ENCODE data around the gene PLXDC1. TPM values are rescaled to one million over a fixed set of nuclear protein-coding genes. Genes with fewer than 3 reads are reported as not detected.

Gene PLXDC1
- total RNA-seq, 2 experiments from 2014 or later: 0.54 to 1.1 TPM

DNA sequence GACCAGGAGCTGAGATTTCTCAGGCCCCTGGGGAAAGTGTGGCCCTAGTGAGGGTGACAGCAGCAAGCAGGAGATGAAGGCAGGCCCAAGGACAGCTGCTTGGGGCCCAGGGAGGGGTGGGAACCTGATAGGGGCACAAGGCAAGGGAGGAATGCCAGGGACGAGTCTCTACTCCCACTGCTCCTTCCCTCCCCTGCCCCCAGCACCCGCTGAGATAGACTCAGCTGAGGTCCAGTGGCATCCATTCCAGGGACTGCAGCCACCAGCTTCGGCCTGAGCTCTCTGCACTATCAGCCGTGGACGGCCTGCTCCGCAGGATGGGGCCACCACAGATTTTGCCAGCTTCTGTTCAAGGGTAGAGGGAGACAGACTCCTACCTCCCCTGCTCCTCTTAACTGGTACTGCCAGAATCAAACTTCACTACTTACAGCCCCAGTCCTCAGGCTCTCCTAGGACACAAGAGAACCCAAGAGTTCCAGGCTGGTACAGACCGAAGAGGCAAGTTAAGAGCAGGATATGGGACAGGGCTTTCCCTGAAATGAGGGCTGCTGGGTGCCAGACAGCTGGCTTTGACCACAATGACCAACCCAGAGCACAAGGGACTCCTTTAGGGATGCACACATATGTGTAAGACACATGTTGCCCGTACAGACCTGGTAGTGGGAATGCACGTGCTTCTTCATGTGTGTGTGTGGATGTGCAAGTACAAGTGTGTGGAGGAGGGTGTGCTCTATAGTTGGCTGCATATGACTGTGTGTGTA is 40.5 kb upstream of the PLXDC1 start:
- H3K36me3 Mint-ChIP-seq: peaks cover 3% of the 10 kb centered on the region
- H3K27me3 Mint-ChIP-seq: no peaks in the 10 kb centered on the region
- peaks cover 19% of the 10 kb centered on the region for H3K4me1 Mint-ChIP-seq
- no peak for DNase-seq
- H3K27ac Mint-ChIP-seq: peak overlapping the region; percentile 7
- no peaks in the 10 kb centered on the region for H3K9me3 Mint-ChIP-seq
- no peak overlapping the region for H3K4me3 Mint-ChIP-seq

DNA sequence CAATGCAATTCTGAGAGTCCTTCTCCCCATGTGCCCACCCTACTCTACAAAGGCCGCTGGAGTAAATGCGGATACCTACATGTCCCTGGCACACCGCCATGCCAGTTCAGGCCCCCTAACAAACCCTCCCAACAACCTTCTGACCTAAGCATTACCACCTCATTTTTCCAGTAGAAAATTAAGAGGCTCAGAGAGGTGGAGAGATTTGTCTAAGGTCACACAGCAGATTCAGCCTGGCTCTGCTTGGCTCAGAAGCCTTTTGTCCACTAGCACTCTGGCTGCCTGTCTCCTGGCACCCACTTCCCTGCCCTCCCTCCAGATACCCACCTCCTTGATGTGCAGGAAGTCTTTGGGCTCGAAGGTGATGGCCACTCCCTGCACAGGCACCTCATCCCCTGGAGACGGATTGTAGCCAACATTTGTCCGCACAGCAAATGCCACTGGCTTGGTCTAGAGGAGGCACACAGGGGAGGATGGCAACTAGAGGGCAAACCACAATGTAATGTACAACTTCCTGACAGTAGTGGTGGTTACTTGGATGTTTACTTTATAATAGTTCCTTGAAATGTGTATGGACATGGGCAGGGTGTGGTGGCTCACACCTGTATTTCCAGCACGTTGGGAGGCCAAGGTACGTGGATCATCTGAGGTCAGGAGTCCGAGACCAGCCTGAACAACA is 35.9 kb upstream of the PLXDC1 start:
- H3K27me3 Mint-ChIP-seq: no peaks in the 10 kb centered on the region
- no peak overlapping the region for H3K4me3 Mint-ChIP-seq
- peaks cover 9% of the 10 kb centered on the region for H3K36me3 Mint-ChIP-seq

DNA sequence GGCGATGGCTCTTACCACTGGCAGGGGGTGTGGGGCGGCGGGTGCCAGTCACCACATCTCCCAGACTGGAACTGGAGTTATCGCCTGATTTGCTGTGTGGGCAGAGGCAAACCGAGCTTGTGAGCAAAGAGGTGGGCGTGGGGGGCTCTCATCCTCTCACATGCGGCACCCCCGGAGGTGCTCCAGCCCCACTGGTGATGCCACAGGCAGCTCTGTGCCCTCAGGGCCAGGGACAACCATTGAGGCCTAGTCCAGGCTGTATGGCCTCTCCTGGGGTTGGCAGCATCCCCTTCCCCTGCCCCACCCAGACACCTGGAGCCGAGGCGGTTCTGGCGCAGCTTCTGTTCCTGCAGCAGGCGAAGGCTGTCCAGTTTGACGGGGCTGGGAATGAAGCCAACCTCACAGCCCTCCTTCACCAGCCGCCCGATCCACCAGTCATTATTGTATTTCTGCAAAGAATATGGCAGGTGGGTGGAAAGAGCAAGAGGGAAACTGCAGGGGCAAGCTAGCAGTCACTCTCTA is 35.1 kb upstream of the PLXDC1 start:
- DNase-seq: no peak
- H3K27ac Mint-ChIP-seq: no peak overlapping the region
- H3K4me3 Mint-ChIP-seq: no peak overlapping the region
- no peaks in the 10 kb centered on the region for H3K27me3 Mint-ChIP-seq
- peaks cover 7% of the 10 kb centered on the region for H3K36me3 Mint-ChIP-seq
- no peaks in the 10 kb centered on the region for H3K9me3 Mint-ChIP-seq
- H3K4me1 Mint-ChIP-seq: no peaks in the 10 kb centered on the region

More for the DNA sequence above, 35.9 kb upstream of the PLXDC1 start:
- Mint-ChIP-seq H3K9me3 (no peaks in the 10 kb centered on the region), H3K27ac (no peak overlapping the region), H3K4me1 (no peaks in the 10 kb centered on the region)
- no peak for DNase-seq

DNA sequence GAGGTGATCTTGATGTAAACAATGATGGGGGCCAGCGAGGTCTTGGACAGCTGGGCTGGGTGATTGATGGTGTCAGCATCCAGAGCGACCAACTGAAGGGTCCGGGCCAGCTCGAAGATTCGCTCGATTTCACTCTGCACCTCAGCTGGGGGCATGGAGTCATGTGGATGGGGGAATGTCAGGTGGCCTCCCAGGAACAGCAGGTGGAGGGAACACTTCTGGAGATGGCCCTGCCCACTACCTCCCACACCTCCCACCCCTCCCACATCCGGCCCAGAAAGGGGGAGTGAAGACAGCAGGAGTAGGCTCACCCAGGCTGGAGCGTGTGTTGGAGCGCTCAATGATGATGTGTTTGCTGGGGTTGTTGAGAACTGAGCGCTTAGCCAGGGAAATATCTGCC is 32.3 kb upstream of the PLXDC1 start:
- Mint-ChIP-seq H3K4me1 (no peaks in the 10 kb centered on the region), H3K4me3 (no peak overlapping the region), H3K36me3 (peaks cover 11% of the 10 kb centered on the region), H3K27ac (no peak overlapping the region), H3K9me3 (no peaks in the 10 kb centered on the region), H3K27me3 (no peaks in the 10 kb centered on the region)
- no peak for DNase-seq

DNA sequence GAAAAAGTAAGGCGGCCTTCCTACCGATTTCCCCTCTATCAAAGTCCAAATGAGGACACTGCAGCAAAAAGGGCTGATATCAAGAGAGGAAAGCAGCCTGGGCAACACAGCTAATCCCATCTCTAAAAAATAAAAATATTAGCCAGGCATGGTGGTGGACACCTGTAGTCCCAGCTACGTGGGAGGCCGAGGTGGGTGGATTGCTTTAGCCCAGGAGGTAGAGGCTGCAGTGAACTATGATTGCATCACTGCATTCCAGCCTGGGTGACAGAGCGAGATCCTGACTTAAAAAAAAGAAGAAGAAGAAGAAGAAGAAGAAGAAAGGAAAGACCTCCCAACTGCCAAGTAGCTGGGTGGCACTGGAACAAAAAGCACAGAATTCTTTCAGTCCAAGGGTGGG is 31.6 kb upstream of the PLXDC1 start:
- peaks cover 11% of the 10 kb centered on the region for H3K36me3 Mint-ChIP-seq
- H3K4me1 Mint-ChIP-seq: no peaks in the 10 kb centered on the region
- H3K27me3 Mint-ChIP-seq: no peaks in the 10 kb centered on the region
- DNase-seq: no peak
- no peak overlapping the region for H3K27ac Mint-ChIP-seq
- H3K4me3 Mint-ChIP-seq: no peak overlapping the region
- no peaks in the 10 kb centered on the region for H3K9me3 Mint-ChIP-seq

DNA sequence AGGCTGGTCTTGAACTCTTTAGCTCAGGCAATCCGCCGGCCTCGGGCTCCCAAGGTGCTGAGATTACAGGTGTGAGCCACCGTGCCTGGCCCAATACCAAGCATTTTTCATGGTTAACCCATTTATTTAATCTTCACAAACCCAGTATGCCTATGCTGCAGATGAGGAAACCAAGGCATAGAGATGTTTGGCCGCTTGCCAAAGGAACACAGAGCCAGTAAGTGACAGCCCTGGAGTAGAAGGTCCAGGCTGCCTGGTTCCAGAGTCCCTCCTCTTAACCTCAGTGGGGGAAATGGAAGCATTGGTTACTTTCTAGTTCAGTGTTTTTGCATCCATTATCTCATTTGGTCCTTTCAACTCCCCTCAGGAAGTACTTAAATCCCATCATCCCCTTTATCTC is 29.9 kb upstream of the PLXDC1 start:
- Mint-ChIP-seq H3K27ac (no peak overlapping the region), H3K9me3 (no peaks in the 10 kb centered on the region), H3K4me1 (no peaks in the 10 kb centered on the region), H3K36me3 (peaks cover 16% of the 10 kb centered on the region), H3K4me3 (no peak overlapping the region), H3K27me3 (no peaks in the 10 kb centered on the region)
- DNase-seq: no peak

DNA sequence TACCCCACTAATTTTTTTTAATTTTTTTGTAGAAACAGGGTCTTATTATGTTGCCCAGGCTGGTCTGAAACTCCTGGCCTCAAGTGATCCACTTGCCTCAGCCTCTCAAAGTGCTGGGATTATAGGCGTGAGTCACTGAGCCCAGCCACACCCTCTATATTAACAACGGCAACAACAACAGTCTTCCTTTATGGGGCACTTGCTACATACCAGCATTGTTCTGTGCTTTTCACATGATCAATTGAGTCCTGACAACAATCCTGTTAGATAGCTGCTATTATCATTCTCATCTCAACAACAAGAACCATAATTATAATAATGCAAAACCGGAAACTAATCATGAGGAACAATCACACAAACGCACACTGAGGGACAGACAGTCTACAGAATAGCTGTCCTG is 27.1 kb upstream of the PLXDC1 start:
- DNase-seq: no peak
- Mint-ChIP-seq H3K27me3 (no peaks in the 10 kb centered on the region), H3K27ac (no peak overlapping the region), H3K4me1 (peaks cover 8% of the 10 kb centered on the region), H3K9me3 (no peaks in the 10 kb centered on the region), H3K4me3 (no peak overlapping the region), H3K36me3 (peaks cover 18% of the 10 kb centered on the region)

DNA sequence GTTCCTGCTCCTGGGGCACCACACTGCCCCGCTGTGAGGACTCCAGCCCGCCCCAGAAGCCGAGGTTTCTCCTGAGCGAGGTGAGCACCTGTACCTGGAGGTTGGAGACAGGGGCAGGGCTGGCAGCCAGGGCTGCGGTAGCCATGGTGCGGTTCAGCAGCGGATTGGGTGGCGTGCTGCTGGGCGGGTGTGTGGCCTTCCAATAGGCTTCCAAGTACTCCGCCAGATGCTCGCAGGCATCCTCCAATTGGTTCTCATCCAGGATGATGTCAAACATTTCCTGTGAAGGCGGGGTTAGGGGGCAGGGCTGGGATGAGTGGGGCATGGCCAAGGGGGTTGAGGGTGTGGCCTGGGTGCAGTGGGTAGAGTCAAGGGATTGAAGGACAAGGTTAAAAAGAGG is 25.8 kb upstream of the PLXDC1 start:
- H3K36me3 Mint-ChIP-seq: peaks cover 13% of the 10 kb centered on the region
- peaks cover 10% of the 10 kb centered on the region for H3K4me1 Mint-ChIP-seq
- no peak for DNase-seq
- no peaks in the 10 kb centered on the region for H3K9me3 Mint-ChIP-seq
- no peak overlapping the region for H3K27ac Mint-ChIP-seq
- H3K4me3 Mint-ChIP-seq: no peak overlapping the region
- H3K27me3 Mint-ChIP-seq: no peaks in the 10 kb centered on the region

DNA sequence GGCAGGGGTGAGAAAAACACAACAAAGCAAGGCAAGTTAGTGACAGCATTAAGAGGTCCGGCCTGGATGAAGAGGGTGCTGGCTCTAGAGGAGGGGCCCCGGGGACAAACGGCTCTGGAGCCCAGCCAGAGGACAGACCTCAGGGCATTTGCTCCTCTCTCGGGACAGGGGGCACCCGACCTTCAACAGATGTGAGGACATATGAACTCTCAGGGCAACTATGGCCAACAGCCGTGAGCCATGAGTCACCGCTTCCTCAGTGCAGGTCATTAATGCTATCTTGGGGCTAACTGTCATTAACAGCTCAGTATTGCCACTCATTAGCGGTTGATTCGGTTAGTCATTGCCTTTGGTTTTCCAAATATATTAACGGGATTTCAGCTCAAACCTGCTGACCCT is 24.3 kb upstream of the PLXDC1 start:
- peaks cover 10% of the 10 kb centered on the region for H3K4me1 Mint-ChIP-seq
- H3K27me3 Mint-ChIP-seq: no peaks in the 10 kb centered on the region
- H3K9me3 Mint-ChIP-seq: no peaks in the 10 kb centered on the region
- H3K4me3 Mint-ChIP-seq: no peak overlapping the region
- no peak overlapping the region for H3K27ac Mint-ChIP-seq
- no peak for DNase-seq
- peaks cover 13% of the 10 kb centered on the region for H3K36me3 Mint-ChIP-seq

DNA sequence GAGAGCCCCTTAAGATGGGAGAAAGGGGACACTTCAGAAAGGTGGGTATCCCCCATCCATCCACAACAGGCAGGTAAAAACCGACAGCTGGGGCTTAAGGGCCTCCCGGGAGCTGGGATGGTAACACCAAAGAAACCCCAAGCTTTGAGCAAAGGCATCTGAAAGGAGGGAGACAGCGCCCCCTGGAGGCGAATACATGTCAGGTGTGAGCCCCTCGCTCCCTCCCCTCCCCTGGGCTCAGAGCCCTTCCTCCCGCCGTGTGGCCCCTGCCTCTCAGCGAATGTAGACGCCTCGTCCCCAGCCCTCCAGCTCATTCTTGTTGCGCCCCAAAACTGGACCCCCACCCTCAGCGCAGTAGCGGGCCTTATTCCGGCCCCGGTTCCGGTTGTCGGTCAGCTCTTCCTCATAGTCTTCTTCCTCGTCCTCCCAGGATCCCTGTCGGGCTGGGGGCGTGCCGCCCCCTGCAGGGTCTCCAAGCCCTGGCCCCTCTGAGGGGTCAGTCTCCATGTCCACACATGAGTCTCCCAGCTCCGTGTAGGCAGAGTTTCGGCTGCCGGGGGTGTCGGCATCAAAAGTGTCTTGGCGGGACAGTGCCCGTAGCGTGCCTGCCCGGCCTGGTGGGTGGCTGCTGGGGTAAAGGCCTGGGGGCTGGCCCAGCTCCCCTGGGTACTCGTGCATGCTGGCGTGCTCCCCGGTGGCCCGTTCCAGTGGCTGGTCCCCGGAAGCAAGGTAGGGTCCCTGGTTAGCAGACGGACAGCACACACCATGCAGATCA is 23.7 kb upstream of the PLXDC1 start:
- no peak overlapping the region for H3K4me3 Mint-ChIP-seq
- no peaks in the 10 kb centered on the region for H3K9me3 Mint-ChIP-seq

DNA sequence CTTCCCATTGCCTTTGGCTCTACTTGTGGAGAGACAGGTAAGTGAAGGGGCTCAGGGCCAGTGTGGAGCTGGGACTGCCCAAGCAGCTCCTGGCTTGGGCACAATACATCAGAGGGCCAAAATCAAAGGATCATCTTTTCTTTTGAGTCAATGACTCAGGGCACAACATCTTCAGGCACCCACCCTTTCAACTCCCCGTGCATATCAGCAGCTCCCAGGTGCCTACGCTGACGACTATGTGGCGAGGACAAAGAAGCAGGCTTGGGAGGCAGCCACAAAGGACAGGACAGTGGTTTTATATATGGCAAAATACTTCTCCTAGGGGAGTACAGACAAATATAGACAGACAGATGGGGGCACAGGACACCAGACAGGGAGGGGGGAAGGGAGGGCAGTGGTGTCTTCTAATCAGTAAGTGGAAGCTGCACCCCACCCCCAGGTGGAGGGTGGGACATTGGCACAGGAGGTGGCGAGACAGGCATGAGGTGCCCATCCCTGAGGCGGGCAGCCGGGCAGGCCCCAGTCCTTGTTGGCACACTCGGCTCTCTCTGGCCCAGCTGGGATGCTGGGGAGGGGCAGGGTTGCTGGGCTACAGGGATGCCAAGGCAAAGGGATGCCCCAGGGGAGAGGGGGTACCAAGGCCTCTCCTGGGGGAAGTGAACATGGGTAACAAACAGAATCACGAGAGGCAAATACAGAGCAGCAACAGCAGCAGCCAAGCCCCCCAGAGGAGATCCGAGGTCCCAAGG is 22.3 kb upstream of the PLXDC1 start:
- H3K9me3 Mint-ChIP-seq: no peaks in the 10 kb centered on the region
- H3K27ac Mint-ChIP-seq: no peak overlapping the region

More for the DNA sequence above, 23.7 kb upstream of the PLXDC1 start:
- Mint-ChIP-seq H3K4me1 (peaks cover 10% of the 10 kb centered on the region), H3K27me3 (peaks cover 4% of the 10 kb centered on the region), H3K27ac (peak overlapping the region; percentile 34), H3K36me3 (peaks cover 13% of the 10 kb centered on the region)
- DNase-seq: peak; percentile 71

DNA sequence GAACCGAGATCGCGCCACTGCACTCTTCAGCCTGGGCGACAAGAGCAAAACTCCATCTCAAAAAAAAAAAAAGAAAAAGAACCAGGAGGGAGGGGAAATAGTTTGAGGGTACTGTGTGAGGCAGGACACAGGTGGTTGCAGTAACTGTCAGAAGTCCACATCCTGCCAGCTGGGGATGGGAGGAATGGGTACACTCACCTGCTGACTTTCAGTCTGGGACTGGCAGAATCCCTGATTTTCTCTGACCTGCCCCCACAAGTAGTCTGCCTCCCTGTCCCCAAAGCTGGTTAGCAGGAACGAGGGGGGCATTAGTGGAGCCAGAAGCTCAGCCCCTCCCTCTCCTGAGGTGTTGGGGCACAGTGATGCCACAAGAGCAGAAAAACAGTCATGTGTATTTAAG is 21.6 kb upstream of the PLXDC1 start:
- Mint-ChIP-seq H3K4me1 (peaks cover 12% of the 10 kb centered on the region), H3K4me3 (no peak overlapping the region), H3K36me3 (peaks cover 9% of the 10 kb centered on the region), H3K27me3 (peaks cover 18% of the 10 kb centered on the region), H3K9me3 (peaks cover 1% of the 10 kb centered on the region), H3K27ac (no peak overlapping the region)
- DNase-seq: no peak

More for the DNA sequence above, 22.3 kb upstream of the PLXDC1 start:
- Mint-ChIP-seq H3K27me3 (peaks cover 12% of the 10 kb centered on the region), H3K4me3 (no peak overlapping the region), H3K4me1 (peaks cover 12% of the 10 kb centered on the region), H3K36me3 (peaks cover 9% of the 10 kb centered on the region)
- DNase-seq: no peak

DNA sequence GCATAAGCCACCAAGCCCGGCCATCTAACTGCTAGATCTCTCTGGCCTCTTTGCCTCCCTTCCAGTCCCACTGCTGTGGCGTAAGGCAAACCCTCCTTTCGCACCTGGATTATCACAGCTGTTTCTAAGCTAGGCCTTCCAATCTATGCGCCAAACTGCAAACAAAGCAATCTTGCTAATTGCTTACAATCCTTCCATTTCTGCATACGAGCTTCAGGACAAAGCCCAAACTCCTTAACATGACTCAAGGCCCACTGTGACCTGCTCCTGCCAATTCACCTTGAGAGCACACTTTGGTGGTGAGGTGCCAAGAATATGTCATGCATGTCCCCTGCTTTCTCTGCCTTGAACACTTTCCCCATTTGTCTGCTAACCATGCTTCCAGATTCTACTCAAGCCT is 20.5 kb upstream of the PLXDC1 start:
- Mint-ChIP-seq H3K9me3 (peaks cover 1% of the 10 kb centered on the region), H3K4me1 (peaks cover 17% of the 10 kb centered on the region), H3K4me3 (no peak overlapping the region), H3K27ac (no peak overlapping the region), H3K36me3 (peaks cover 4% of the 10 kb centered on the region), H3K27me3 (peaks cover 21% of the 10 kb centered on the region)
- DNase-seq: no peak

DNA sequence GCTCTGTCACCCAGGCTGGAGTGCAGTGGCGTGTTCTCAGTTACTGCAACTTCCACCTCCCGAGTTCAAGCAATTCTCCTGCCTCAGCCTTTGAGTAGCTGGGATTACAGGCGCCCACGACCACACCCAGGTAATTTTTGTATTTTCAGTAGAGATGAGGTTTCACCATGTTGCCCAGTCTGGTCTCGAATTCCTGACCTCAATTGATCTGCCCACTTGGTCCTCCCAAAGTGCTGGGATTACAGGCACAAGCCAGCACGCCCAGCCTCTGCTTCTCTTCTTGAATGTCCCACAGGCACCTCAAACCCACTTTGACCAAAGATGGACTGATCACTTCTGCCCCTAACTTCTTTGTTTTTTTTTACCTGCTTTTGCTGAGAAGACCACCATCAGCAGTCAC is 19.1 kb upstream of the PLXDC1 start:
- H3K4me1 Mint-ChIP-seq: peaks cover 17% of the 10 kb centered on the region
- DNase-seq: no peak
- H3K27me3 Mint-ChIP-seq: peaks cover 33% of the 10 kb centered on the region
- H3K36me3 Mint-ChIP-seq: peaks cover 4% of the 10 kb centered on the region
- no peak overlapping the region for H3K4me3 Mint-ChIP-seq
- H3K9me3 Mint-ChIP-seq: peaks cover 1% of the 10 kb centered on the region
- no peak overlapping the region for H3K27ac Mint-ChIP-seq
